ENCODE results near the gene WNT7B. TPM values are rescaled to one million over a fixed set of nuclear protein-coding genes. Genes with fewer than 3 reads are reported as not detected.

WNT7B gene
- polyA plus RNA-seq (ENCODE audit: insufficient read length): 7.5 TPM
- long read RNA-seq, donor 1, partial matches to known transcripts: 0 of 3 reads
- long read RNA-seq, donor 1, other reads (novel, unspliced or antisense): 0 of 3 reads
- long read RNA-seq, donor 2: 0 reads
- long read RNA-seq, donor 3: 0 reads
- long read RNA-seq, donor 4: 0 reads
- long read RNA-seq, donor 5, transcript WNT7B-201 (4 exons, 3,919 nt): major isoform, 6 of 6 reads
- long read RNA-seq, donor 5, partial matches to known transcripts: 0 of 6 reads
- long read RNA-seq, donor 5, other reads (novel, unspliced or antisense): 0 of 6 reads
- long read RNA-seq, donor 6, partial matches to known transcripts: 0 of 3 reads
- long read RNA-seq, donor 6, other reads (novel, unspliced or antisense): 0 of 3 reads
- long read RNA-seq, donor 7, partial matches to known transcripts: 0 of 1 reads
- long read RNA-seq, donor 7, other reads (novel, unspliced or antisense): 0 of 1 reads
- long read RNA-seq, donor 8: 0 reads

DNA sequence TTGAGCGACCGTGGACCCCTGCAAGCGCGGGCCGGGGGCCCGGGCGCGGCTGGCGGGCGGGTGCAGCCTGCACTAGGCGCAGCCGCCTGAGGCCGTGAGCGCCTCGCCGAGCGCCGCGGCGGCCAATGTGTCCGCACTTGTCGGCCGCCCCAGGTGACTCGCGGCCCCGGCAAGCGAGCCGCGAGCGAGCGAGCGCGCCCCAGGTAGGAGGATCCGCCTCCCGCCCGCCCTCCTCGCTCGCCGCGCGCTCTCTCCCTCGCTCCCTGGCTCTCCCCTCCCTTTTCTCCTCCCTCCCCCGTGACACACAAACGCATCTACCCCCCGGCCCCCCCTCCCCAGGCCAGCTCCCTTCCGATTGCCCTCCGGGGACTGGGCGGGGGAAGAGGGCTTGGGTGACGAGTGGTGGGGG is at the start of gene WNT7B:
Gene WNT7B, minus strand, starts transcription at position 160 of the 409 bp plus-strand sequence. CDS start 408 bp downstream, outside the sequence.
- DNase-seq: no peak

GRCh38 chr22:46025973-46026898 is 49.3 kb upstream of the WNT7B start:
- DNase-seq: no peak

DNA sequence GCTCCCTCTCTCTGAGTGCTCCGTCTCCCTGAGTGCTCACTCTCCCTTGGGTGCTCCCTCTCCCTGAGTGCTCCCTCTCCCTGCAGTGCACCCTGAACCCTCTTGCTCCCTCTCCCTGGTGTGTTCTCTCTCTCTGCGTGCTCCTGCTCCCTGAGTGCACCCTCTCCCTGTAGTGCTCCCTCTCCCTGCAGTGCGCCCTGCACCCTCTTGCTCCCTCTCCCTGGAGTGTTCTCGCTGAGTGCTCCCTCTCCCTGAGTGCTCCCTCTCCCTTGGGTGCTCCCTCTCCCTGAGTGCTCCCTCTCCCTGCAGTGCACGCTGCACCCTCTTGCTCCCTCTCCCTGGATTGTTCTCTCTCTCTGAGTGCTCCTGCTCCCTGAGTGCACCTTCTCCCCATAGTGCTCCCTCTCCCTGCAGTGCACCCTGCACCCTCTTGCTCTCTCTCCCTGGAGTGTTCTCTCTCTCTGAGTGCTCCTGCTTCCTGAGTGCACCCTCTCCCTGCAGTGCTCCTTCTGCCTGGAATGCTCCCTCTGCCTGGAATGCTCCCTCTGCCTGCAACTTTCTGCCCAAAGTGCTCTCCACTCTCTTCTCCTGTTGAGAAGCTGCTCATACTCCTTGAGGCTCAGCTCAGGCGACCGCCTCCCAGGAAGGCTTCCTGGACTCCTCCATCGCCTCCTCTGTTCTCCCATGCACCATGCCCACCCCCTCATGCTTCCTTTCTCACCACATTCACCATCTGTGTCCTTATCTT is 48.4 kb upstream of the WNT7B start:
- DNase-seq: no peak

DNA sequence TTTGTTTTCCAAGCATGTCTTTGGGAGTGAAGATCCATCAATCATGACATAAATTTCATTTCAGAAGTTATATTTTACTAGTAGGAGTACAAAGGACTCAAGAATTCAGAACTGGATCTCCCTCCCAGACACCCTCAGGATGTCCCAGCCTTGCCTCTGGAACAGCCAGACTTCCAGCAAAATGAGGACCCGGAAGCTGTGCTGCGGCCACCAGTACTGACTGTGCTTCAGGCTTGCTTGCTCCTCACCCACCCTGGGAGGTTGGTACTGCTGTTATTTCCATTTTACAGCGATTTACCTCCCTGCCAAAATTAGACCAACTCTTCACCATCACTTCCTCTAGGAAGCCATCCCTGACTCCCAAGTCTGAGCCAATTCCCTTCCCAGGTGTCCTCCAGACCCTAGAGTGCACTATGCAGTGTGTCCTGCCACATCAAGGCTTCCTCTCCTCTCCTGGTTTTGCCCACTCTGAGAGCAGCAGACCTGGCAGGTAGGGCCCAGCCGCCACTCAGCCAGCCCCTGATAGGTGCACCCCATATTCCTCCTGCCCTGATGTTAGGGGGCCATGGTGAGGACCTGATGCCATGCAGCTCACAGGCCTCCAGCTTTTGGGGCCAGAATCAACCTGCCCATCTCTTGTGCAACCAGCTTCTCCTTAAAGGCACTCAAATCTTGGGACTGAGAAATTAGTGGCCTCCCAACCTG is 47.3 kb upstream of the WNT7B start:
- no peak for DNase-seq

- no peak for DNase-seq
Observed at GRCh38 chr22:46023558-46023981, 46.6 kb upstream of the WNT7B start.

DNA sequence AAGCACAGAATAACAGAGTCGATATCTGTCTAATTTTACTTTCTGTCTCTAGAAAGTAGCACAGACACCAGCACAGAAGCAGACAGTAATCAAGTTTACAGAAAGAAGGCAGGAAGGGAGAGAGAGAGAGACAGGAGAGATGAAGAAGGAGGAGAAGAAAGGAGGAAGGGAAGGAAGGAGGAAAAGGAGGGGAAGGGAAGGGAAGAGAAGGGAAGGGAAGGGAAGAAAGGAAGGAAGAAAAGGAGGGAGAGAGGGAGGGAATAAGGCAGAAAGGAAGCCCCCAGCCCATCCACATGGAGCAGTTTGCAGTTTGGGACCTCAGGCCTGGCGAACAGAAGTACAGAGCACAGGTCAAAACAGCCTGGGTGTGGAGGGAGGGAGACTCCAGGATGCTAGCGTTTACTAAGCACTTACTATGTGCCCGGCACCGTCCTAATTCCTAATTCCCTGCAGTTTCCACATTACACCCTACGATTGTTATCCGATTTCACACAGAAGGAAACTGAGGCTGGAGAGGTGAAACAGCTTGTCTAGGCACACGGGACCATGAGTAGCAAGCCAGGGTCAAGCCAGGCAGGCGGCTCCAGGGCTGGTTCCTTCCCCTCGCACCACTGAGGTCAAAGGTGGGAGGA is 46.0 kb upstream of the WNT7B start:
- no peak for DNase-seq

GRCh38 chr22:46021577-46021976 is 44.6 kb upstream of the WNT7B start:
- DNase-seq: no peak

- no peak for DNase-seq
Observed at GRCh38 chr22:46019351-46019750, 42.4 kb upstream of the WNT7B start.

- DNase-seq: no peak
Observed at GRCh38 chr22:46018859-46019258, 41.9 kb upstream of the WNT7B start.

DNA sequence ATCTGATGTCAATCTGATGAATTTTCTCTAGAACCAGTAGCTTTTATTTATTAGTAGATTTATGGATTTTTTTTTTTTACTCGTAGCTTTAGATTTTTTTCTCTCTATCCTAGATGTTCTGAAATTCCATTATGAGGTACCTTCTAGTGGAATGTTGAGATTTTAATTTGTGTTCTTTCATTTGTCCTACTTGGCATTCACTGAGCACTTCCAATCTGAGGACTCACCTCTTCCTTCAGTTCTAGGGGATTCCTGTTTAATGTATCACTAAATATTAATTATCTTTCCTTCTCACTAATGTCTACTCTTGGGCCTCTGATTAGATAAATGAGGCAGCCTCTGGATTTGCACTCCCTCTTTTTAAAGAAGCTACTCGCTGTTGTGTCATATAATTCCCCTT is 40.2 kb upstream of the WNT7B start:
- no peak for DNase-seq

DNA sequence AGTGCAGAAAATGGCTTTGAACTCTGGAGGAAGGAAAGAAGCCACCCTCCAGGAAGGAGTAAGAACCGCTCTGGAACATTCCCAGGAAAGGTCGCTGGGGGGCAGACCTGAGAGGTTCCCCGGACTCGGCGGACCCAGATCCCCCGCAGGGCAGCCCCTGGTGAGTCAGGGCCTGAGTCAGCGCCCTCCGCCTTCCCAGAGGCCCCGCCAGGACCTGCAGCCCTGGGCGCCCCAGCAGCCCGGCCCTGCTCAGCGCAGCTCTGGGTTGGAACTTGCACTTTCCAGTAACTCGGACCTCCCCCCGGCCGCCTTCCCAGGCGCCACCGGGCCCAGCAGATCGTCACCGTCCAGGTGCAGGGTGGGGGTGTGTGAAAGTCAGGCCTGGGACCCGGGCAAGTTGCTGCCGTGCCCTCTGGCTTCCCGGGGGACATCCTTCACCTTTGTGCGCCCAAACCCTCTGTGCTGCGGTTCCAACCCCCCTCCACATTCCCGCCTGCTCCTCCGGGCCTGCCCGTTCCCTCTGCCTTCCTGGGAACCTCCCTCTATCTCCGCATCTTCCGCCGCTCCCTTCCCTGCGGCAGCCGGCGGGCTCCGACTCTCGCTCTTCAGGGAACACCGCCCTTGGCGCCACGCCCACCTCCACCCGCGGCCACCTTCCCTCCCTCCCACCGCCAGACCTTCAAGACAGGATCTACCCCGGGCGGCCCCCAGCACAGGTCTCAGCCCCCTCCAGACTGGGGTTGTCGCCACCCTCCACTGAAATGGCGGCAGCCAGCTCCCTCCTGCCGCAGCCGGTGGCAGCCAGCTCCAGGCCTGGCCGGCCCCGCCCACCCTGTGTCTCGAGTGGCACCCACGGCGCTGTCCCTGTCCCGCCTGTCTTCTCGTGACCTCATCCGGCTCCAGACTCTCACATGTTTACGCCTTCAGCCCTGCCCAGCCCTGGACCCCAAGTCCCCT is 36.8 kb upstream of the WNT7B start:
- peak; percentile 87 for DNase-seq

- no peak for DNase-seq
Observed at GRCh38 chr22:46012881-46013281, 35.9 kb upstream of the WNT7B start.

GRCh38 chr22:46012182-46012880 is 35.4 kb upstream of the WNT7B start:
- no peak for DNase-seq

DNA sequence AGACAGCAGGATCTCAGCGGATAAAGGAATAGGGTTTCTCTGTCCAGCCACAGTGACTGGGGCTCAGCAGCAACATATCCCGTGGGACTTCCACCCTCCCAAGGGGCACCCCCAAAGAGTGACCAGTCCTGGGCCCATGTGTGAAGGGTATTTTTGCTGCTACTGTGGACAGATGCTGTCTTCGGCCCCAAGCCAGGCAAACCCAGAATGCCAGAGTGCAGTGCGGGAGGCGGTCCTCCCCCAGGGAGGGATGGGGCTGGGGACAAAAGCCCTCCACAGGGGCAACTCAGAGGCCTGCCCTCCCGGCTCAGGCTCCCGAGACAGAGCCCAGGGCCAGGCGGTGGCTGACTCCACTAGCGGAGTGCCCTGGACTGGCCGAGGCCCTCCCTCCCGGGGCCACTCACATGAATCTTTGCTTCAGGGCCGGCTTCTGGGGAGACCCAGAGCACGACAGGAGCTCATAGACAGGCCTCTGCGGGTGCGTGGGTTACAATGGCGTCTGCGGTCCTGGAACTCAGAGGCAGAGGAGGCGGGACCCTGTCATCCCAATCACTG is 34.7 kb upstream of the WNT7B start:
- no peak for DNase-seq

DNA sequence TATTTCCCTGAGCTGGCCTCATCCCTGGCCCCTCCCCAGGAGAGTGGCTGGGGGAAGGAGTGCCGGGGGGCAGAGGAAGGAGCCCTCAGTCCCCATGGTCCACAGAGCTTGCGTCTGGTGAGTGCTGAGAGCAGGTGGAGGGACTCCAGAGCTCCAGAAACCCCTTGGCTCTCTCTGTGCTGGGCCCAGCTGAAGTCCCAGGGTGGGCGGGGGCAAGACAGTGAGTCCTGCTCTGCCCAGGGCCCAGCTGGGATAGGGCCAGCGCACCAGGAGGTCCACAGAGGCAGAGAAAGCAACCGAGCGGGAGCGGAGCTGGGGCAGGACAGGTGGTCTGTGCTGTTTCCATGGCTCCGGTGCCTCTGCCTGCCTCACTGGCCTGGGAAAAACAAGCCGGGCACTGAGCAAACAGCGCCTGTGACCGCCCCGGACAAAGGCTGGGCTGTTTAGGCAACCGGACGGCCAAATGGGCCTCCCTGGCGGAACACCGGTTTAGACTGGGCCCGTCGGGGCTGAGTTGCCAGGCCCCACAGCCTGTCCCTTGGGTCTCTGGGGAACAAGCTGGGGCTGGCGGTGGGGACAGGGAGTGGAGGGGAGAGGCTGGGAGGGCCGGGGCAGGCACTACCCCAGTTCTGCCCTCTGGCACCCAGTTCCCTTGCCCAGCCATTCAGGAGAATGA is 34.1 kb upstream of the WNT7B start:
- no peak for DNase-seq

DNA sequence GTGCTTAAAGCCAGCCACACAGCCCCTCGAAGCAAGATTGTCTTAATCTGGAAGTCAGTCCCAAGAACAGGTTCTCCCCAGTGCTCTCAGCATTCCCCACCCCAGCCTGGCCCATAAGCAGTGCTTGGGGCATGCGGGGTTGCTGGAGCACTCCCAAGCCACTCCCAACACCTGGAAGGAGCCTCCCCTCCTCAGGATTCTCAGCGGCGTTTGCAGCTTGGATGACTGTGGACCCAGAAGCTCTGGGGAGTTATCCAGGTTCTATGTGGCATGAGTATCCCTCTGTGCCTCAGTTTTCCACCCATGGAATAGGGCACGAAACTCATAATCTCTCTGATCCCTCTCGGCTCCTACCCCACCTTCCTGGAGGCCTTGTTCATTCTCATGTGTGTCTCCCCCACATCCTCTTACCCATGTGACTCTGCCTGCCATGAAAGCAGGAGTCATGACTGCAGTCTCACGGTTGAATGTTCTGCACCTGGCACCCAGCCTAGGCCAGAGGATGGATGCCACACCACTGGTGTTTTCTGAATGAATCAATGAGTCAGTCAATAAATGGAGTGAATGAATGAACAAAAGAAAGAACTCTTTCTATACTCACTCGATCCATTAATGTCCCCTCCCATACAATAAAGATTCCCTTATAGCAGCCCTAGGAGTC is 33.4 kb upstream of the WNT7B start:
- DNase-seq: no peak

DNA sequence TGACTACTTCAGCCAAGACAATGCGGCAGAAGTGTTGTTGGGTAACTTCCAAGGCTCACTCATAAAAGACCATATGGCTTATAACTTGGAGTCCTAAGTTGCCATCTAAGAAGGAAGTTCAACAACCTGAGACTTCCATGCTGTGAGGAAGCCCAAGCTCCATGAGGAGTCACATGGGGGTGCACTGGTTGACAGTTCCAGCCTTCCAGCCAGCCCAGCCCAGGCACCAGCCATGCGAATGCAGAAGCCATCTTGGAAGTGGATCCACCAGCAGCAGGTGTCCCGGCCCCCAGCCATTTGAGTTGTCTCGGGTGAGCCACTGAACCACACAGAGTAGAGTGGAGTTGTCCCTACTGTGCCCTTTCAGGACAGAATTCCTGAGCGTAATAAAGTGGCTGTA is 32.8 kb upstream of the WNT7B start:
- DNase-seq: no peak
